ENCODE data around the gene PADI3.

Gene PADI3

DNA sequence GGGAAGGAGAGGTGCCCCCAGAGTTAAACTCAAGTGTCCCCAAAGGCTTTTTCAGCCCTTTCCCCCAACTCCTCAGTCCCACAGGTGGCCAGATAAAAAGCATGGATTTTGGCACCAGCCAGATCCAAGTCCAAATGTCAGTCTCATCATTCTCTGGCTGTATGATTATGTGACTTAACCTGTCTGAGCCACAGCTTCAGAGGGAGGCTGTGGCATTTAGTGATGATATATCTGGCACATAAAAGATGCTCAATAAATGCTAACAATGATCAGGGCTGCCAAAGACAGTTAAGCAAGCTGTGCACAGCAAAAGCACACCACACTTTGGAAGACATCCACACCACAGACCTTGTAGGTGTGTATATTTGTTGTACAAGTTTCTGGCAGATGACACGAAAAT, 5.6 kb upstream of the PADI3 start:
- DNase-seq = no peak

DNA sequence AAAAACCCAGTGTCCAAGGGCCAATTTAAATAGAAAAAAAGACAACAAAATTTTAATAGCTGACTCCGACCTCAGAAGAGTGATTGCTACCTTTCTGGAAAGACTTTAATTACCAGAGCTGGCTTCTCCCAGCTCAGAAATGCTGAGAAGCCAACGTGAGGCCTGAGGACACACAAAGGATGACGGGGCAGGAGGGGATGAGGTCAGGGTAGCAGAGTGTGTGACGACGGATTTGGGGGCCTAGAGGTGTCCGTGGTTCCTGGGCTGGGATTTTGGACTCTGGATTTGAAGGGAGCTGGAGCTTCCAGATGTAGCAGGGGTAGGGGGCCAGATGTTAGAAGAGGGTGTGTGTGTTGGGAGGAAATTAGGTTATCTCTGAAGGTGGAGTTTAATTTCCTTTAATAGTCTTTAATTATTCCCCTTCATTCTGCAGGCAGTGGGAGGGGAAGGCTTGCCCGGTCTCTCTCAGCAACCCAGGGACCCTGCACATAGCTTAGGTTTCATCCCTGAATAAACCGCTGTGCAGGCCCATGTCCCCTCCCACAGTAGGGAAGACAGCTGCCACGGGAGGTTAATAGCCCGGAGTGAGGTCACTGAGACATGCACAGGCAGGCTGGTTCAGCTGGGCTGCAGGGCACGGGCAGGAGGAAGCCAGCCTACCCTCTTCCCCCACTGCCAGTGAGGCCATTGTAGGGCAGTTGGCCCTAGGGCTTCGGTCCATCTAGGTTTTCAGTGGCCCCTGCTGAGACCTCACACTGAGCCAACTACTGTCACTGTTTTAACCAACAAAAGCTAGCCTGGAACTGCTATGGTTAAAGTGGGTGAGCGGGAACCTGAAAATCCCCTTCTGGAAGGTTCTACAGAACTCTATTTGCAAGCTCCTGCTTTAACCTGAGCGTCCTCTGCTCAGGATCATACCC, 3.8 kb upstream of the PADI3 start:
- peak in 1 of 2 experiments; percentile 65 for DNase-seq

DNA sequence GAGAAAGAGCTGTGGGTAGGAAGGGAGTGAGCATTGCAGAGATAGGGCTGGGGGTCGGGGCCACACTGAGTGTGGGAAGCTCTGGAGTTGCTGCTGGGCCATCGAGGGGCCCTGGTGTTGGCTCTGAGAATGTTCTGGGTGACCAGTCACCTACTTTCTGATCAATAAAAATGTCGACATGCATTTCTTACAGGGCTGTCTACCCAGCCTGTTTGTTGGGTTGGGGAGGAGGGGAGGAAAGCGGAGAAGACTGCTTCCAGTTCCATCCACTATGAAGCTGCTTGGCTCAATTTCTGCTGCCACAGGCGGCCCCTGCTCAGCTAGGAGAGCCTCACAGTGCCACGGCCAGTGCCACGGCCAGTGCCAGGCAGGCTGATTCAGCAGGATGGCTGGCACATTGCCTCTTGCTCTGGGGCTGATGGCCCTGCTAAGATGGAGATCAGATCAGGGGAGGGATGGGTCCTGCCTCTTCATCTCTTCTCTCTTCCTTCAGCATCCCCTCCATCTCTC, 3.0 kb upstream of the PADI3 start:
- no peak for DNase-seq

DNA sequence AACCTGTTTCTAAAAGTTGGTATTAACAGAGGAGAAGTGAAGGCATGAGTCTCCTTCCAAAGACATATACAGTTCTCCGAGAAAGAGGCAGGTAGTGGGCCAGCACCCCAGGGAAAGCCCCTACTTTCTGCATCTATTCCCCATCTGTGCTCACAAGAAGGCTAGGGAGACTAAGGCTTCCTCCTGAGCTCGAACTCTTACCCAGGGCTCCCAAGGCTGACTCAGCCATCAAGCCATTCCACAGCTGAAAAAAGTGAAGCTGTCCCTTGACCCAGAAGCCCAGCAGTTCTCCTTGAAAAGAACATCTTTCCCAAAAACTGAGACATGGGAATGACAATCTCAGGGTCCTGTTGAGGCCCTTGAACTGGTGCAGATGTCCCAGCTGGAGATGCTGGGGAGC, 1.9 kb upstream of the PADI3 start:
- no peak for DNase-seq

DNA sequence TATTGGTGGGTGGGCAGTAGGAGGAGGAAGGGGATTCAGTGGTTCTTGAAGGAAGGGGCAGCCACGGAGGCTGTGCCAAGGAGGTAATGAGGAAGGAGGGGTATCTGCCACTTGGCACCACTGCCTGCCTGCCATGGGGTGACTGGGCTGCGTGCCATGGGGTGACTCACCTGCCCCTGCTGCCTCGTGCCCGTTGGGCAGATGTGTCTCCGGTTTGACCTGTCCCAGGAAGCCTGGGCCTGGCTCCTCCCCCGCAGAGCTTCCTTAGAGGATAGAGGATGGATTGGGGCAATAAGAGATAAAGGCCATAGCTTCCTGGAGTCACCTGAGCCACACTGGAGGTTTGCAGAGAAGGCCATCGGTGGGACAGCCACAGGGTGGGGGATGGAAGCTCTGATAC, 1.7 kb downstream of the PADI3 start:
- DNase-seq = no peak

DNA sequence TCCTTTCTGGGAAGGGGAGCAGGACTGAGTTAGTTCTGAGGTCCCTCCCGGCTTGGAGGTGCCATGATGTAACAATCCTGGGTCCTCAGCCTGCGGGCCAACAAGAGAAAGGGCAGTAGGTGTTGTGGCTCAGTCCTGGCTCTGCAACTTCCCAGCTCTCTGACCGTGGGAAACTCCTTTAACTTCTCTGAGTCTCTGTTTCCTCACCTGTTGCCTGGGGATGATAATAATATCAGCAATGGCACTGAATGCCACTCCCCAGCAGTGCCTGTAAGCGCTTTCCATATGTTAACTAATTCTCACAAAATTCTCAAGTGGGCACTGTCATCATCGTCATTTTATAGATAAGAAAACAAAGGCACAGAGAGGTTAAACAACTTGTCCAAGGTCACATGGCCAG, 2.3 kb downstream of the PADI3 start:
- DNase-seq = no peak

- no peak for DNase-seq
Observed at GRCh38 chr1:17251701-17252376, 2.9 kb downstream of the PADI3 start.

DNA sequence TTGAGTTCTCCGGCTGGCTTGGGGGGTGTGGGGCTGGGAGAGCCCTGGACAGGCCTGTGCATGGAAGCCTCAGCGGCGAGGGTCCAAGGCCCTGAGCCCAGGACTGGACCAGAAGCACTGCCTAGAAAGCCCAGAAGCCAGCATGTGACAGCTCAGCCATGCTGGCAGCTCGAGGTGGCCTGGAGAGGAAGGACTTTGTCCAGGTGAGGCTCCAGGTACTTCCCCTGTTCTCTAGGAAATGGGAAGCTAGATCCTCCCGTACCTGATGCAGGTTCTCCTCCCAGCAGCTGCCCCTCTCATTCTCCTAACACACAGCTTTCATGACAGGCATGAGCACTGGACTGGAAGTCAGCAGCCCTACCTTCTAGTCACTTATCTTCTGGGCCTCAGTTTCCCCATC, 6.4 kb downstream of the PADI3 start:
- DNase-seq = no peak

DNA sequence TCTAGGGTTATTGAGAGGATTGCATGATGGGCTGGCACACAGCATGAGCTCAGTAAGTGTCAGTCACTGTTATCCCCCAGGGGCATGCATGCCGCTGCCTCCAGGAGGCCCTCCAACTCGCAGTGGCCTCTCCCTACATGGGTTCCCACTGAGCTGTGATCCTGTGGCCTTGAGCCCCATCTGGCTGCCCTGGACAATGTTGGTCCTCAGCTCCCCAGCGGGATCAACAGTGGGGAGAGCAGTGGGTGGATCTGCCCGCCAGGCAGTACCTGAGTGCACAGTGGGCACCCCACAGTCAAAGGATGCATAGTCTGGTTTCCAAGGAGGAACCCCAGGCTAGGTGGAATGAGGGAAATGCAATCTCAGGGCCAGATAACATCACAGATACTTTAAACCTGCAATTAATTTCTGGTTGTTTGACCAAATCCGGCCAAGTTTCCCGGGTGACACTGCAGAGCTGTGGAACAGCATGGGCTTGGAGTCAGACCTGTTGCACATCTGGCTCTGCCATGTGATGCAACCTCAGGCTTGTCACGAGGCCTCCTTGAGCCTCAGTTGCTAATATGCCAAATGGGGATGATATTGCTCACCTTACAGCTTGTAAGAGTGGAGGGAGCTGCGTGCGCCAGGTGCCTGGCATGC, 9.3 kb downstream of the PADI3 start:
- DNase-seq = no peak

DNA sequence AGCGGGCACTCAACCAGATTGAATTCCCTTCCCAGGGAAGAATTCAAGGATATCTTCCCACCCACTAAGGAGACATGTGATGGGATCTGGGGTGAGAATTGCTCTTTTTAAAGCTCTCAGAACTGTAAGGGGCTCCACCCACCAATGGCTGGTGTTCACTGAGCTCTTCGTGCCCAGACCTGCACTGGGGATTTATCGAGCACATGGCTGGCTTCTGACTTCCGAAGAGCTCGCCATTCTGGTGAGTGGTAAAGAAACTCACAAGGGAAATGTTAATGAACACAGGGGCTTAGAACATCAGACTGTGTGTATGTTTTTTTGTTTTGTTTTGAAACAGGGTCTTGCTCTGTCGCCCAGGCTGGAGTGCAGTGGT, 9.8 kb downstream of the PADI3 start:
- no peak for DNase-seq

DNA sequence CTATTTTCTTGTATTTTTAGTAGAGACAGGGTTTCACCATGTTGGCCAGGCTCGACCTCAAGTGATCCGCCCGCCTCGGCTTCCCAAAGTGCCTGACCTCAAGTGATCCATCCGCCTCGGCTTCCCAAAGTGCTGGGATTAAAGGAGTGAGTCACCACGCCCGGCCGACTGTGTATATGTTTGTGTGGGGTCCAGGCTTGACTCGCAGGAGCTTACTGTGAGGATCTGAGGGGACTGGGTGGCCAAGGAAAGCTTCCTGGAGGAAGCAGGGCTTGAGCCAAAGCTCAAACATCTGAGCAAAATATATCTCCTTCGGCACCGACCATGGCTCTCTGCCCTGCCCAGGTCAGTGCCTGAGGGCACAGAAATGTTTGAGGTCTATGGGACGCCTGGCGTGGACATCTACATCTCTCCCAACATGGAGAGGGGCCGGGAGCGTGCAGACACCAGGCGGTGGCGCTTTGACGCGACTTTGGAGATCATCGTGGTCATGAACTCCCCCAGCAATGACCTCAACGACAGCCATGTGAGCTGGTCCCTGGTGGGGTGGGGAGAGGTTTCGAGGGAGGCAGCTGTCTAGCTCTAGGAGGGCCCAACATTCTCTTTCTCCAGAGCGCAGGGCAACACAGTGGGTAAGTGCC, 10.5 kb downstream of the PADI3 start:
- DNase-seq = no peak

GRCh38 chr1:17260264-17260663, 11.4 kb downstream of the PADI3 start:
- no peak for DNase-seq

DNA sequence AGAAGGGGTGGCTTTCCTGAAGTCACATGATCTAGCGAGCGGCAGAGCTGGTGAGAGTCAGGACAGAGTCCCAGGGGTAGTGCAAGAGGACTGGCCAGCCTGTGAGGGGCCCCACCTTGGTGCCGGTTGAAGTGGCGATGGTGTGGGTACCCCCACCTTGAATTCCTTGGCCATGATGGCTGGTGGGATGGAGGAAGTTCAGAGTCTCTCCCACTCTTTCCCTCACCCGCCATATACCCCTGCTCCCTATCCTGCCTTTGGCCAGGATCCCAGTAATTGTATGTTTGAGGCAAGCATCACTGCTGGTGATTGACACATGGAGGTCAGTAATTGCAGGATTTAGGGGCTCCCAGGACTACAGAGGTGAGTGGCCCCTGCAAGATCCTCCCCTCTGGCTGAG, 11.8 kb downstream of the PADI3 start:
- no peak for DNase-seq

- no peak for DNase-seq
Observed at GRCh38 chr1:17263936-17264335, 15.0 kb downstream of the PADI3 start.

GRCh38 chr1:17264470-17264869, 15.6 kb downstream of the PADI3 start:
- DNase-seq = no peak

DNA sequence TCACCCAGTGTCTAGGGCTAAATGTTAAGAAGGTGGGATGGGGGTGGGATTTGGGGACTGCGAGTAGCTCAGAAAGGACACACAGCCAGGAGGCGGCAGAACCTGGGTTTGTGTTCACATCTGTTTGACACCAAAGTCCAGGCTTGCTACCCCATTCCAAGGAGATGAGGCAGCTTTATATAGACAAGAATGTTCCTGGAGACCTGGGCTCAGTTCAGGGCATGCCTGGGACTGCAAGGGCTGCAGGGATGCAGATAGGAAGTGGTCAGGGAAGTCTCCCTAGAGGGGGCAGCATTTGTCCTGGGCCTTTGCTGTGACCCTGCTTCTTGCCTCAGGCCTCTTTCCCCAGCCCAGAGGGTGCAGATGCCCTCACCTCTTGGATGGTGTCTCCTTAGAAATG, 16.3 kb downstream of the PADI3 start:
- DNase-seq = no peak

GRCh38 chr1:17265950-17266349, 17.1 kb downstream of the PADI3 start:
- no peak for DNase-seq

- DNase-seq = no peak
Observed at GRCh38 chr1:17270891-17271765, 22.2 kb downstream of the PADI3 start.

- no peak for DNase-seq
Observed at GRCh38 chr1:17272066-17272465, 23.2 kb downstream of the PADI3 start.

- DNase-seq = no peak
Observed at GRCh38 chr1:17272646-17273045, 23.7 kb downstream of the PADI3 start.

- no peak for DNase-seq
Observed at GRCh38 chr1:17273096-17273495, 24.2 kb downstream of the PADI3 start.
